ENCODE results near the gene C17orf75. TPM values are rescaled to one million over a fixed set of nuclear protein-coding genes. Genes with fewer than 3 reads are reported as not detected.

Gene C17orf75
- total and polyA plus RNA-seq, 10 of the 15 experiments (the other 5 are each of a cell fraction or from before 2014, with no cell fraction given): 21.7 to 53.0 (median 27.3) TPM

DNA sequence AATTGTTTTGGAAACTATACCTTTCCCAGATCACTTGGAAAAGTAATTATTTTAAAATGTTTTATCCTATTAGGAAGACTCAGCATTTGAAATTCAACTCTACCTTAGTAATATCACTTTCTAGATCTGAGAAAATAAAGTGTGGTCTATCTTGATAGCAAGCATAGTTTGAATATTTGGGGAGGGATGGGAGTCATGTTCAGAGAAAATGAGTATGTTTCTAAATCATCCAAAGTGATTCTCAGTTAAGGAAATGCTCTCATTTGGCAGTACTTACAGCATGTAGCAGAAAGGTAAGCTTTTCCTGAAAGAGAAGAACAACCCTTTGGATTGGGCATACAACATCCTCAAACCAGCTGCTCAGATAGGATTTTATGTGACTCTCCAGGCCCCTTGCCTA, 6.9 kb downstream of the C17orf75 start:
- Histone ChIP-seq H2AFZ (ENCODE audit: control insufficient read depth, low read depth, low read length) (no peak overlapping the region), H3K4me2 (ENCODE audit: control insufficient read depth, insufficient read depth) (no peak overlapping the region), H3K27me3 (replicated peaks in 1 of 2; ENCODE audit: control insufficient read depth in 2 of 2, insufficient read depth in 2 of 2, low read length in 1 of 2) (no peaks in the 10 kb centered on the region), H3K4me3 (no peak overlapping the region), H3K9me3 (replicated peaks; ENCODE audit: control insufficient read depth, insufficient read depth, low read length) (no peaks in the 10 kb centered on the region), H3K4me1 (ENCODE audit: control insufficient read depth, insufficient read depth, low read length) (no peaks in the 10 kb centered on the region), H3K36me3 (ENCODE audit: control insufficient read depth in 2 of 2, insufficient read depth in 2 of 2, low read length in 1 of 2) (peaks cover 0 to 2% of the 10 kb centered on the region in 2 experiments; a peak in 2 of 4 replicates), H3K79me2 (ENCODE audit: control insufficient read depth, insufficient read depth, low read length) (no peaks in the 10 kb centered on the region), H3K9ac (ENCODE audit: control insufficient read depth, insufficient read depth, low read length) (no peak overlapping the region), H4K20me1 (ENCODE audit: control insufficient read depth, insufficient read depth) (no peaks in the 10 kb centered on the region), H3K27ac (ENCODE audit: control insufficient read depth, insufficient read depth) (no peak overlapping the region)
- DNase-seq (ENCODE audit: low read depth, low spot score): no peak
- in situ Hi-C loops (cut with MboI) (no loop called here), intact Hi-C loops (cut with micrococcal nuclease; ENCODE audit: unreplicated experiment) (no loop called here)
- ChIA-PET CTCF (interaction anchor here (1.0 to 9.3 kb wide), 3 partner anchors 9 to 16 kb away, joined by 3 to 54 read pairs (median 4); no protein-coding TSS in a partner anchor), POLR2A (interaction anchor here (0.5 kb wide), 1 partner anchor 16 kb away, joined by 3 read pairs; no protein-coding TSS in a partner anchor), SMC1A (ENCODE audit: uncharacterized antibody, unreplicated experiment) (no interaction called here), RAD21 (ENCODE audit: unreplicated experiment) (no interaction called here)
- no peak for FAIRE-seq
- BruUV-seq (replicated peaks): no TSS peak
- no peak for ATAC-seq
- TF ChIP-seq KLF5 (IDR thresholded peaks at IDR 0.05; ENCODE audit: partially characterized antibody) (no peak), NRF1 (conservative IDR thresholded peaks at IDR 0.05; ENCODE audit: low read depth, low read length) (no peak), ESRRA (IDR thresholded peaks at IDR 0.05; ENCODE audit: low read length) (no peak), KAT2A (conservative IDR thresholded peaks at IDR 0.05; ENCODE audit: control insufficient read depth, low read depth, low read length) (no peak), MYC (IDR thresholded peaks at IDR 0.05; ENCODE audit: insufficient read depth, insufficient read length, insufficient replicate concordance, low read length, severe bottlenecking) (no peak), LARP7 (IDR thresholded peaks at IDR 0.05) (no peak), SP1 (IDR thresholded peaks at IDR 0.05; ENCODE audit: low read depth, low read length) (no peak), EP300 (IDR thresholded peaks at IDR 0.05; ENCODE audit: borderline replicate concordance in 1 of 2, control insufficient read depth in 1 of 2, low read depth in 2 of 2, low read length in 2 of 2) (no peak), CHD2 (IDR thresholded peaks at IDR 0.05; ENCODE audit: borderline replicate concordance, low read depth, low read length) (no peak), MXI1 (IDR thresholded peaks at IDR 0.05; ENCODE audit: low read depth, low read length) (no peak), GABPA (IDR thresholded peaks at IDR 0.05; ENCODE audit: low read depth) (no peak)
